Right lobe of liver (tissue), 6 donors: ENCODE measurements around the gene LRMDA. TPM values are rescaled to one million over a fixed set of nuclear protein-coding genes. Genes with fewer than 3 reads are reported as not detected.

Experiments used
- ATAC-seq, 4 donors: fragments of 200-7000 bp; cut with Tn5 transposase; one replicate each; pipeline ENCODE4 v1.9.1; 2020; ENCODE audit warnings: mild to moderate bottlenecking in 4 of 4, moderate library complexity in 4 of 4
- DNase-seq, 3 donors: peaks; one replicate each; pipeline ENCODE4 v3.0.0-alpha.2; 2020
- H3K27ac ChIP-seq, 3 donors: fragments of 200-600 bp; one replicate each; pipeline ENCODE4 v1.8.0; 2022
- H3K27me3 ChIP-seq, 2 donors: fragments of 200-600 bp; one replicate each; pipeline ENCODE4 v1.8.0; 2022
- H3K36me3 ChIP-seq, 4 donors: fragments of 200-600 bp; sonication (generic) in 1 of 4; one replicate each; pipeline versions ENCODE4 v1.5.1 to v1.8.0; 2017 to 2022; ENCODE audit warnings: control low read depth in 1 of 4
- H3K4me1 ChIP-seq, 4 donors: fragments of 200-600 bp; sonication (generic) in 1 of 4; one replicate each; pipeline versions ENCODE4 v1.5.1 to v1.8.0; 2017 to 2022; ENCODE audit warnings: control low read depth in 1 of 4
- H3K4me3 ChIP-seq, 3 donors: fragments of 200-600 bp; one replicate each; pipeline ENCODE4 v1.8.0; 2022
- H3K9me3 ChIP-seq, 4 donors: fragments of 200-600 bp; sonication (generic) in 1 of 4; one replicate each; pipeline versions ENCODE4 v1.5.1 to v1.8.0; 2017 to 2022; ENCODE audit warnings: control low read depth in 1 of 4
- CTCF ChIP-seq, 4 donors: fragments of 200-600 bp in 3 of 4; fragments of 450-650 bp in 1 of 4; IDR thresholded peaks; one replicate each; pipeline versions ENCODE4 v1.5.1 to v1.8.0; 2016 to 2022; ENCODE audit warnings: antibody characterized with exemption in 4 of 4, mild to moderate bottlenecking in 2 of 4
- POLR2A ChIP-seq: fragments of 450-650 bp; IDR thresholded peaks from one replicate; pipeline ENCODE4 v1.6.1; 2017; ENCODE audit warnings: antibody characterized with exemption, mild to moderate bottlenecking
- WGBS: methylation state at CpG from one replicate; pipeline ENCODE4 v1.1.6; 2018; ENCODE audit warnings: low coverage, low lambda C conversion rate; ENCODE audit not compliant: insufficient coverage; ENCODE audit errors: missing lambda C conversion rate; 5-methylcytosine and 5-hydroxymethylcytosine counted together
- intact Hi-C, 2 donors: fragments of 100-400 bp; cut with DNase I; formaldehyde crosslinking; loops; one replicate each; pipeline versions ENCODE4 v1.11.2 to v1.14.1; 2022
- total RNA-seq, 6 experiments: library from RNA; depleted of rRNA in 2 of 6; stranded (reverse); fragments of >200 nt in 2 of 6; fragmentation: NEBNext Ultra II Directional in 3 of 6; extraction: Animal tissue kit (Norgen Biotek cat#: 25700) in 3 of 6; gene quantifications; one replicate each; pipeline versions ENCODE4 v1.1.0 to v1.2.4, GENCODE V29; 2016 to 2023
- donor health status: DM: no; HTN: yes; CAD: no.
- donor health status: DM: no; HTN: no; CAD: no.
- donor health status: DM: no; HTN: no; CAD: no.
- donor health status: DM: no; HTN: yes; CAD: no.
- donor health status: DM: no; HTN: yes; CAD: no.

LRMDA gene
- total RNA-seq, 6 experiments from 2014 or later, result 9.9 to 19.9 (median 16.3) TPM

- Histone ChIP-seq H3K27ac (no peak overlapping the region), H3K36me3 (no peaks in the 10 kb centered on the region), H3K4me3 (no peak overlapping the region), H3K9me3 (no peaks in the 10 kb centered on the region), H3K4me1 (no peaks in the 10 kb centered on the region), H3K27me3 (no peaks in the 10 kb centered on the region)
- ATAC-seq (no peak), DNase-seq (no peak)
- TF ChIP-seq POLR2A (no peak), CTCF (IDR thresholded peaks at IDR 0.05) (no peak)
- WGBS, result 83% methylated on average over 1 of the region's 1 CpG
- intact Hi-C loops, result no loop called here
Observed at GRCh38 chr10:75484717-75485116, 53.3 kb downstream of the LRMDA start.

- Histone ChIP-seq H3K36me3 (no peaks in the 10 kb centered on the region), H3K9me3 (no peaks in the 10 kb centered on the region), H3K4me3 (no peak overlapping the region), H3K4me1 (no peaks in the 10 kb centered on the region), H3K27me3 (no peaks in the 10 kb centered on the region), H3K27ac (no peak overlapping the region)
- ATAC-seq, result no peak
- WGBS, result 83% methylated on average over 2 of the region's 2 CpGs
- intact Hi-C loops, result no loop called here
- TF ChIP-seq CTCF (IDR thresholded peaks at IDR 0.05) (no peak), POLR2A (no peak)
- no peak for DNase-seq
Observed at GRCh38 chr10:75486591-75486990, 55.2 kb downstream of the LRMDA start.

- no peak for DNase-seq
- TF ChIP-seq POLR2A (no peak), CTCF (IDR thresholded peaks at IDR 0.05) (no peak)
- H3K4me1 ChIP-seq, result no peaks in the 10 kb centered on the region
- H3K27me3 ChIP-seq, result no peaks in the 10 kb centered on the region
- H3K27ac ChIP-seq, result no peak overlapping the region
- ATAC-seq, result no peak
- 61% methylated on average over 3 of the region's 4 CpGs for WGBS
- H3K36me3 ChIP-seq, result no peaks in the 10 kb centered on the region
- intact Hi-C loops, result no loop called here
- H3K4me3 ChIP-seq, result no peak overlapping the region
- H3K9me3 ChIP-seq, result no peaks in the 10 kb centered on the region
Observed at GRCh38 chr10:75487087-75487754, 55.8 kb downstream of the LRMDA start.

- DNase-seq (no peak), ATAC-seq (no peak)
- Histone ChIP-seq H3K4me1 (no peaks in the 10 kb centered on the region), H3K36me3 (no peaks in the 10 kb centered on the region), H3K4me3 (no peak overlapping the region), H3K27me3 (no peaks in the 10 kb centered on the region), H3K9me3 (no peaks in the 10 kb centered on the region), H3K27ac (no peak overlapping the region)
- no peak for TF ChIP-seq POLR2A
- no peak for TF ChIP-seq CTCF (IDR thresholded peaks at IDR 0.05)
- intact Hi-C loops, result no loop called here
- WGBS, result no CpG with 5 or more reads among the region's 2 CpGs
Observed at GRCh38 chr10:75487755-75488125, 56.3 kb downstream of the LRMDA start.
